SU-DHL-6 (cell line): ENCODE data around the gene CTH.

Experiments used
- H2AFZ ChIP-seq: fragments of 200-600 bp; sonication (generic); 2 replicates; pipeline ENCODE4 v1.6.1; 2014; ENCODE audit warnings: low read depth, mild to moderate bottlenecking, moderate library complexity, mixed read lengths, antibody characterized with exemption, low read length; ENCODE audit not compliant: severe bottlenecking
- H3F3A ChIP-seq: fragments of 200-600 bp; shearing (Covaris generic); 2 replicates; pipeline ENCODE4 v1.6.0; 2016; ENCODE audit warnings: antibody characterized with exemption, mild to moderate bottlenecking; ENCODE audit not compliant: insufficient read depth
- H3K27ac ChIP-seq: fragments of 200-600 bp; sonication (generic); 2 replicates; pipeline ENCODE4 v1.5.1; 2016; ENCODE audit warnings: low read depth, mild to moderate bottlenecking, low read length, moderate library complexity, mixed read lengths
- H3K27me3 ChIP-seq: fragments of 200-600 bp; sonication (generic), shearing (Covaris generic); 2 replicates; pipeline ENCODE4 v1.6.0; 2014; ENCODE audit warnings: mild to moderate bottlenecking, low read length
- H3K36me3 ChIP-seq: fragments of 200-600 bp; sonication (generic); 2 replicates; pipeline ENCODE4 v1.6.1; 2014; ENCODE audit warnings: mild to moderate bottlenecking, low read length, mixed read lengths
- H3K4me2 ChIP-seq: fragments of 300-600, 200-600 bp; shearing (Covaris generic), sonication (generic); 2 replicates; pipeline ENCODE4 v1.6.0; 2014; ENCODE audit warnings: low read length, low read depth, mild to moderate bottlenecking; ENCODE audit not compliant: poor library complexity, severe bottlenecking
- H3K4me3 ChIP-seq: fragments of 200-600 bp; sonication (generic); 2 replicates; pipeline ENCODE4 v1.5.1; 2014; ENCODE audit warnings: antibody characterized with exemption, low read length, mild to moderate bottlenecking, mixed read lengths; ENCODE audit not compliant: insufficient read depth, poor library complexity, severe bottlenecking
- H3K79me2 ChIP-seq: fragments of 200-600 bp; sonication (generic); 2 replicates; pipeline ENCODE4 v1.6.1; 2014; ENCODE audit warnings: mild to moderate bottlenecking, low read length, moderate library complexity; ENCODE audit not compliant: insufficient read depth
- H3K9ac ChIP-seq: fragments of 200-600 bp; sonication (generic); 2 replicates; pipeline ENCODE4 v1.7.0; 2014; ENCODE audit warnings: mild to moderate bottlenecking, low read length
- H3K9me2 ChIP-seq: fragments of 200-600 bp; sonication (generic); replicated peaks from 2 replicates; pipeline ENCODE4 v1.6.1; 2014; ENCODE audit warnings: low read length; ENCODE audit not compliant: insufficient read depth
- H3K9me3 ChIP-seq: fragments of 200-600 bp; sonication (generic); 2 replicates; pipeline ENCODE4 v1.6.1; 2014; ENCODE audit warnings: low read length, mixed read lengths; ENCODE audit not compliant: insufficient read depth
- H4K20me1 ChIP-seq: fragments of 200-600 bp; sonication (generic); 2 replicates; pipeline ENCODE4 v1.6.1; 2014; ENCODE audit warnings: low read depth, mild to moderate bottlenecking, antibody characterized with exemption, low read length, moderate library complexity, mixed read lengths
- CTCF ChIP-seq: fragments of 200-600 bp; sonication (generic); IDR thresholded peaks from one replicate; pipeline ENCODE4 v1.5.1; 2017; ENCODE audit warnings: antibody characterized with exemption, mild to moderate bottlenecking, low read length, moderate library complexity; ENCODE audit not compliant: insufficient read depth, poor library complexity, severe bottlenecking
- EZH2phosphoT487 ChIP-seq: fragments of 200-600 bp; sonication (generic), shearing (Covaris generic); conservative IDR thresholded peaks from 2 replicates; pipeline ENCODE4 v1.6.1; 2018; ENCODE audit warnings: mild to moderate bottlenecking, antibody characterized with exemption, low read length, moderate library complexity, mixed read lengths

The CTH gene

DNA sequence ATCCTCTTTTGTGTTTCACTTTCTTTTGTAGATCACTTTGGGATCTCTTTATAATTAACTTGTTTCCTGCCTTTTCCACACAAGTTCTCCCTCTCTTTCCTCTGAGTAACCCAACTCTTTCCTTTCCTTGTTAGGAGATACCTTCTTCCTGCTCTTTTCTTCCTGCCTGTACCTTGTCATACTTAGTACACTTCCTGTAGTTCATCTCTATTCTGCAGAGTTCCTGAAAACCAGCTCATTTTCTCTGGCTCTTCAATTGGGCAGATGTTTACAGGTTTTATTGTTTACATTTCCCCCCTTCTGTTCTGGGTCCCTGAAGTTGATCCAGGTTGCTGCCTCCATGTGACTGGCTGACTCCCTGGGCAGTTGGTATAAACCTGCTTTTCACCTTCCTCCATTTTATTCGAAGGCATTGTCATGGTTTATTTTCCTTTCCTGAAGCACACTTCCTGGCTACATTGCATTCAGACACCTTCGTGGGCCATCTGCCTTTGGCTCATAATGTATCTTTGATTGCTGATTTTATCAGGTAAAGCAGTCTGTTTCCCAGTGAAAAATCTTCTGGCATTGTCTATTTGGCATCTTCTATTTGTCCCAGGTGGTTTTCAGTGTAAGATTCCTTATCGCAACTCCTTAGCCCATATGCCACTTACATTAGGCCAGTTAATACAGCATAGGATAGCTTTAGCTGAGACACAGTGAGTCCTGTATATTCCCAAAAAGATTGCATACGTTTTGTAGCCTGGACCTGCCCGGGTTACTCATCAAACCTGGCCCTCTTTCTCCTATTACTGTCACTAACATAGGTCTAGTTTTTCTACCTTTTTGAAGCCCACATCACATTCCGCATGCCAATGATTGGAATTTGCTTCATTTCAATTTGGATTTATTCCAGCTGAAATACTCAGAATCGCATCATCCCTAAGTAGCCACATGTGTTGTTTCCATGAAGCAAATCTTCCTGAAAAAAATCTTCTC is 15.4 kb downstream of the CTH start:
- Histone ChIP-seq H3K79me2 (no peaks in the 10 kb centered on the region), H3K9me2 (no peaks in the 10 kb centered on the region), H2AFZ (no peak overlapping the region), H3K27ac (no peak overlapping the region), H4K20me1 (no peaks in the 10 kb centered on the region), H3F3A (no peaks in the 10 kb centered on the region), H3K4me3 (no peak overlapping the region), H3K4me2 (no peak overlapping the region), H3K9ac (no peak overlapping the region), H3K36me3 (0 out of 2 replicates have a peak, but pooled peaks cover 3% of the 10 kb centered on the region), H3K9me3 (no peaks in the 10 kb centered on the region), H3K27me3 (no peaks in the 10 kb centered on the region)
- no peak for TF ChIP-seq CTCF
- no peak for TF ChIP-seq EZH2phosphoT487

DNA sequence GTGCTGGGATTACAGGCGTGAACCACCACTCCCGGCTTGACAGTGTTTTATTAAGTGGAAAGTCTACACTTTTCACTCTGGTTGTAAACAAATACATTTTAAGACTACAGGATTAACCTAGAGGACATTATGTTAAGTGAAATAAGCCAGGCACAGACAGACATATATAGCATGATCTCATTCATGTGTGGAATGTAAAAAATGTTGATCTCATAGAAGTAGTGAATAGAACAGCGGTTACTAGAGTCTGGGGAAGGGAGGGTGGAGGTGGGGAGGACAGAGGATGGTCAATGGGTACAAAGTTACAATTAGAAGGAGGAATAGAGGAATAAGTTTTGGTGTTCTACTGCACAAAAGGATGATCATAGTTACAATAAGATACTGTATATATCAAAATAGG is 16.9 kb downstream of the CTH start:
- H3K79me2 ChIP-seq, result no peaks in the 10 kb centered on the region
- TF ChIP-seq CTCF (no peak), EZH2phosphoT487 (no peak)
- no peaks in the 10 kb centered on the region for H4K20me1 ChIP-seq
- no peaks in the 10 kb centered on the region for H3F3A ChIP-seq
- H3K27ac ChIP-seq, result no peak overlapping the region
- no peaks in the 10 kb centered on the region for H3K27me3 ChIP-seq
- H3K36me3 ChIP-seq, result peaks cover 8% of the 10 kb centered on the region; the same call in 1 of the 2 replicates
- no peak overlapping the region for H2AFZ ChIP-seq
- no peak overlapping the region for H3K9ac ChIP-seq
- no peaks in the 10 kb centered on the region for H3K9me2 ChIP-seq
- H3K4me3 ChIP-seq, result no peak overlapping the region
- H3K9me3 ChIP-seq, result no peaks in the 10 kb centered on the region
- no peak overlapping the region for H3K4me2 ChIP-seq

DNA sequence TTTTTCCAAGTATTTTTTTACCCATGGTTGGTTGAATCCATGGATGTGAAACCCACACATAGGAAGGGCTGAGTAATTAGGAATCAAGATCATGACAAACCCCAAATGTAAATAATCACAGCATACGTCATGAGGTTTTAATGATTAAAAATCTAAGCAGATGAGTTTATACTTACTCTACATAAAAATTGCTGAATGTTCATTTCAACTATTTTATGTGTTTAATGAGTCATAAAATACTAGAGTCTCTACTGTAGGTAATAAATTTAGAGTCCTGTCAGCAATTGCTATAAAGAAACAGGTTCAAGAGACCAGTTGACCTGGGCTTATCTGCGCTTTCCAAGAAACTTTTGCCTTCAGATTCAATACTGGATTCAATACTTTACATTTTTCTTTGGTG is 18.2 kb downstream of the CTH start:
- Histone ChIP-seq H3K4me2 (no peak overlapping the region), H3K27ac (no peak overlapping the region), H3K9ac (no peak overlapping the region), H3K9me2 (no peaks in the 10 kb centered on the region), H2AFZ (no peak overlapping the region), H3K9me3 (no peaks in the 10 kb centered on the region), H3F3A (no peaks in the 10 kb centered on the region), H3K79me2 (no peaks in the 10 kb centered on the region), H3K4me3 (no peak overlapping the region), H3K36me3 (peaks cover 12% of the 10 kb centered on the region; the same call in 1 of the 2 replicates), H3K27me3 (no peaks in the 10 kb centered on the region), H4K20me1 (no peaks in the 10 kb centered on the region)
- TF ChIP-seq EZH2phosphoT487 (no peak), CTCF (no peak)
